Gastrocnemius medialis (tissue), 4 donors: ENCODE measurements around the gene TSPAN17. TPM values are rescaled to one million over a fixed set of nuclear protein-coding genes. Genes with fewer than 3 reads are reported as not detected.
A peak's percentile ranks its signal among the peaks of the same experiment; 100 is the strongest.

Experiments used
- ATAC-seq, 2 donors: fragments of 150-250 bp; one replicate each; pipeline ENCODE4 v1.9.1; 2016
- DNase-seq, 2 donors: peaks; one replicate each; pipeline ENCODE4 v3.0.0-alpha.2; 2019
- H3K27ac ChIP-seq, 4 donors: fragments of 200-600 bp; sonication (generic); 1 replicate in 1 of 4; 2 replicates in 3 of 4; pipeline ENCODE4 v1.5.1; 2016 to 2018; ENCODE audit warnings: mild to moderate bottlenecking in 2 of 4, moderate library complexity in 1 of 4
- H3K27me3 ChIP-seq, 3 donors: fragments of 200-600 bp; sonication (generic) in 2 of 3; 1 replicate in 1 of 3; 2 replicates in 2 of 3; pipeline versions ENCODE4 v1.5.1 to v1.6.0; 2016 to 2019; ENCODE audit warnings: mild to moderate bottlenecking in 1 of 3, moderate library complexity in 1 of 3
- H3K36me3 ChIP-seq, 2 donors: fragments of 200-600 bp; sonication (generic) in 1 of 2; one replicate each; pipeline ENCODE4 v1.5.1; 2017 to 2018
- H3K4me1 ChIP-seq, 2 donors: fragments of 200-600 bp; sonication (generic) in 1 of 2; one replicate each; pipeline ENCODE4 v1.5.1; 2016 to 2017; ENCODE audit warnings: mild to moderate bottlenecking in 2 of 2
- H3K4me3 ChIP-seq, 4 donors: fragments of 200-600 bp; sonication (generic) in 3 of 4; 1 replicate in 1 of 4; 2 replicates in 3 of 4; pipeline ENCODE4 v1.5.1; 2016 to 2019; ENCODE audit warnings: mild to moderate bottlenecking in 2 of 4
- H3K9me3 ChIP-seq, 3 donors: fragments of 200-600 bp; sonication (generic) in 2 of 3; 1 replicate in 1 of 3; 2 replicates in 2 of 3; pipeline ENCODE4 v1.5.1; 2016 to 2019
- POLR2A ChIP-seq, 2 donors: fragments of 450-650 bp; IDR thresholded peaks; one replicate each; pipeline ENCODE4 v1.6.1; 2017; ENCODE audit warnings: antibody characterized with exemption in 2 of 2, mild to moderate bottlenecking in 2 of 2, moderate library complexity in 2 of 2
- in situ Hi-C, 4 donors: fragments of 200-750 bp; cut with MboI; loops; one replicate each; pipeline versions ENCODE4 v1.15.0 to v1.8.0; 2017; ENCODE audit warnings: low sequenced_read_pairs in 4 of 4
- intact Hi-C: fragments of 100-400 bp; cut with DNase I; formaldehyde crosslinking; loops from one replicate; pipeline ENCODE4 v1.15.1; 2023; ENCODE audit warnings: low total_unique reads
- total RNA-seq, 4 donors: library from RNA; depleted of rRNA; stranded (reverse); fragments of >200 nt; gene quantifications; one replicate each; pipeline versions ENCODE4 v1.1.0 to v1.2.3, GENCODE V29; 2016
- TF ChIP-seq, protein P1 (sequence below), 5 experiments: fragments of 450-650 bp in 3 of 5; fragments of 200-600 bp in 2 of 5; sonication (generic) in 2 of 5; IDR thresholded peaks in 4 of 5; conservative IDR thresholded peaks in 1 of 5; 1 replicate in 4 of 5; 2 replicates in 1 of 5; pipeline ENCODE4 v1.5.1; 2016 to 2019; ENCODE audit warnings: antibody characterized with exemption in 5 of 5, mild to moderate bottlenecking in 3 of 5, moderate library complexity in 3 of 5

TSPAN17 gene
- total RNA-seq, 4 donors from 2014 or later: 13.3 to 35.7 (median 27.2) TPM

GRCh38 chr5:176658007-176658599 lies 10.8 kb downstream of the TSPAN17 start:
- H3K4me1 ChIP-seq: peaks cover 0 to 4% of the 10 kb centered on the region in 2 donors
- H3K9me3 ChIP-seq: no peaks in the 10 kb centered on the region
- no peak overlapping the region for H3K4me3 ChIP-seq
- in situ Hi-C loops (loop anchor here in 2 of 4 donors (25.0 kb wide), 2 partner anchors 304 to 454 kb away; no protein-coding TSS in a partner anchor), intact Hi-C loops (loop anchor here (5.0 kb wide), 1 partner anchor 299 kb away; no protein-coding TSS in a partner anchor)
- peak in 1 of 2 donors; percentile 51 for DNase-seq
- TF ChIP-seq, protein P1, sequence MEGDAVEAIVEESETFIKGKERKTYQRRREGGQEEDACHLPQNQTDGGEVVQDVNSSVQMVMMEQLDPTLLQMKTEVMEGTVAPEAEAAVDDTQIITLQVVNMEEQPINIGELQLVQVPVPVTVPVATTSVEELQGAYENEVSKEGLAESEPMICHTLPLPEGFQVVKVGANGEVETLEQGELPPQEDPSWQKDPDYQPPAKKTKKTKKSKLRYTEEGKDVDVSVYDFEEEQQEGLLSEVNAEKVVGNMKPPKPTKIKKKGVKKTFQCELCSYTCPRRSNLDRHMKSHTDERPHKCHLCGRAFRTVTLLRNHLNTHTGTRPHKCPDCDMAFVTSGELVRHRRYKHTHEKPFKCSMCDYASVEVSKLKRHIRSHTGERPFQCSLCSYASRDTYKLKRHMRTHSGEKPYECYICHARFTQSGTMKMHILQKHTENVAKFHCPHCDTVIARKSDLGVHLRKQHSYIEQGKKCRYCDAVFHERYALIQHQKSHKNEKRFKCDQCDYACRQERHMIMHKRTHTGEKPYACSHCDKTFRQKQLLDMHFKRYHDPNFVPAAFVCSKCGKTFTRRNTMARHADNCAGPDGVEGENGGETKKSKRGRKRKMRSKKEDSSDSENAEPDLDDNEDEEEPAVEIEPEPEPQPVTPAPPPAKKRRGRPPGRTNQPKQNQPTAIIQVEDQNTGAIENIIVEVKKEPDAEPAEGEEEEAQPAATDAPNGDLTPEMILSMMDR (IDR thresholded peaks at IDR 0.05 in 4 of 5, conservative IDR thresholded peaks at IDR 0.05 in 1 of 5): peak; percentile 40 to 81 (median 66)
- no peak for TF ChIP-seq POLR2A (IDR thresholded peaks at IDR 0.05)
- ATAC-seq: peak in 1 of 2 donors; percentile 62
- H3K36me3 ChIP-seq: peaks cover 0 to 8% of the 10 kb centered on the region in 2 donors
- peaks cover under 1 to 6% (median 5%) of the 10 kb centered on the region in 3 donors for H3K27me3 ChIP-seq
- no peak overlapping the region for H3K27ac ChIP-seq

- no peak for TF ChIP-seq POLR2A (IDR thresholded peaks at IDR 0.05)
- TF ChIP-seq, protein P1 (IDR thresholded peaks at IDR 0.05 in 4 of 5, conservative IDR thresholded peaks at IDR 0.05 in 1 of 5): no peak
- Histone ChIP-seq H3K27me3 (peaks cover 7 to 12% (median 7%) of the 10 kb centered on the region in 3 donors), H3K9me3 (no peaks in the 10 kb centered on the region), H3K4me3 (no peak overlapping the region), H3K27ac (no peak overlapping the region), H3K4me1 (peaks cover 0 to 4% of the 10 kb centered on the region in 2 donors), H3K36me3 (peaks cover 0 to 1% of the 10 kb centered on the region in 2 donors)
- intact Hi-C loops: loop anchor here (5.0 kb wide), 1 partner anchor 298 kb away; no protein-coding TSS in a partner anchor
- in situ Hi-C loops: loop anchor here in 2 of 4 donors (25.0 kb wide), 2 partner anchors 303 to 453 kb away; no protein-coding TSS in a partner anchor
- DNase-seq (no peak), ATAC-seq (no peak)
Measured at GRCh38 chr5:176658817-176659511, 11.7 kb downstream of the TSPAN17 start.

- ATAC-seq: no peak
- intact Hi-C loops: loop anchor here (5.0 kb wide), 1 partner anchor 298 kb away; no protein-coding TSS in a partner anchor
- H3K27ac ChIP-seq: no peak overlapping the region
- peaks cover 0 to 4% of the 10 kb centered on the region in 2 donors for H3K4me1 ChIP-seq
- no peak for DNase-seq
- H3K36me3 ChIP-seq: no peaks in the 10 kb centered on the region
- peaks cover 12% of the 10 kb centered on the region in 3 donors for H3K27me3 ChIP-seq
- in situ Hi-C loops: loop anchor here in 2 of 4 donors (25.0 kb wide), 2 partner anchors 303 to 453 kb away; no protein-coding TSS in a partner anchor
- H3K9me3 ChIP-seq: no peaks in the 10 kb centered on the region
- H3K4me3 ChIP-seq: no peak overlapping the region
- TF ChIP-seq, protein P1 (IDR thresholded peaks at IDR 0.05 in 4 of 5, conservative IDR thresholded peaks at IDR 0.05 in 1 of 5): no peak
- no peak for TF ChIP-seq POLR2A (IDR thresholded peaks at IDR 0.05)
Measured at GRCh38 chr5:176659512-176659839, 12.2 kb downstream of the TSPAN17 start.

- no peak overlapping the region for H3K27ac ChIP-seq
- DNase-seq (no peak), ATAC-seq (no peak)
- TF ChIP-seq, protein P1 (IDR thresholded peaks at IDR 0.05 in 4 of 5, conservative IDR thresholded peaks at IDR 0.05 in 1 of 5): no peak
- TF ChIP-seq POLR2A (IDR thresholded peaks at IDR 0.05): no peak
- peaks cover 13 to 17% (median 17%) of the 10 kb centered on the region in 3 donors for H3K27me3 ChIP-seq
- H3K36me3 ChIP-seq: no peaks in the 10 kb centered on the region
- H3K4me1 ChIP-seq: peaks cover 0 to 4% of the 10 kb centered on the region in 2 donors
- intact Hi-C loops: loop anchor here (5.0 kb wide), 2 partner anchors 88 to 297 kb away; no protein-coding TSS in a partner anchor
- in situ Hi-C loops: loop anchor here in 2 of 4 donors (25.0 kb wide), 2 partner anchors 302 to 452 kb away; no protein-coding TSS in a partner anchor
- no peak overlapping the region for H3K4me3 ChIP-seq
- no peaks in the 10 kb centered on the region for H3K9me3 ChIP-seq
Measured at GRCh38 chr5:176659860-176660461, 12.7 kb downstream of the TSPAN17 start.
